T-helper 9 cell (primary cell): ENCODE results near the gene RP2.

Experiments
- DNase-seq: peaks from one replicate; pipeline ENCODE4 v3.0.0-alpha.2; 2020

RP2 gene

GRCh38 chrX:46844913-46845312, 8.1 kb downstream of the RP2 start:
- DNase-seq, result no peak

GRCh38 chrX:46849933-46850332, 13.1 kb downstream of the RP2 start:
- DNase-seq, result no peak

DNA sequence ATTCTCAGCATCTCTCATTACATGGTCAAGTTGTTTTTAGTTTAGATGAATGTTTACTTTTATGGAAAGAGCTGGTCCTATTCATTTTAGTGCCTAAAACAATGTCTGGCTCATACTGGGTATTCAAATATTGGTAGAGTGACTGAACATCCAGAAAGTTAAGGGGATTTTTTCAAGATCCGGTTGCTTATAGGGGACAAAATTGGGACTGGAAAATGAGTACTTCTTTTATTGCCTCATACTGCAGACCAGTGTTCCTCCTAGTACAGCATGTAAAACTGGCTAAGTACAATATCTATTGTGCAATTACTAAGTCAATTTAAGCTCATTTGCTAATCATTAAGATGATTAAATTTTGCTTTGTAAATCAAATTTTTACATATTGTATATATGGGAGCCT, 13.9 kb downstream of the RP2 start:
- DNase-seq, result no peak

DNA sequence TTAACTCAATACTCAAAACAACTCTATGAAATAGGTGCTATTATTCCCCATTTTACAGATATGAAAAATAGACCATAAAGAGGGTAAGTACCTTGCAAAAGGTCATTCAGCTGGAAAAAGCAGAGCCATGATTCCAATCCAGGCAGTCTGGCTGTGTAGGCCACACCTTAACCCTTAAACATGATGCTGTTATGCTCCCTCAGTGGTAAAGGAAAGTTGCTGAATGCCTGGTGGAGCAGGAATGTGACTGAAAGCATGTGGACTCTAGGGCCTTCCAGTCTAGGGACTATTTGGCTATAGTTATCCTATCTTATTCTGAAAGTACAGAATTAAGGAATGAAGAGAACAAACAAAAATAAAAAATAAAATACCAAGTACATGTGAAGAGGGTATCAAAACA, 19.6 kb downstream of the RP2 start:
- DNase-seq, result no peak

DNA sequence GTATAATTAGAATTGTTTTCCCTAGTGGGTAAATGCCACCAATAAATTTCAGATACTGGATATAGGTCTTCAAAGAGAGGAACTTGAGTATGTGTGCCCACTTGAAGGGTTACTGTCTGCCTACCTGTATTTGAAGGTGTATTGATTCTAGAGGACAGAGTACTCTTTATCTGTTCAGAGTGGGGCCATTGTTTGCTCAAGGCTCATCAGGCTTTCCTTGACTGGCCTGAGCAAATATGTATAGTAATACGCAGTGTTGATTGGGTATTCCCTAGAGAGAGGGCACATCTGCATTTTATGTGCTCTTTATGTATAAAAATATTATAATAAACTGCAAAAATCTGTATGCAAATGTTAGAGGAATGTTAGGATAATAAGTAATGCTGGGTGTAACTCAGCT, 23.7 kb downstream of the RP2 start:
- DNase-seq, result no peak

DNA sequence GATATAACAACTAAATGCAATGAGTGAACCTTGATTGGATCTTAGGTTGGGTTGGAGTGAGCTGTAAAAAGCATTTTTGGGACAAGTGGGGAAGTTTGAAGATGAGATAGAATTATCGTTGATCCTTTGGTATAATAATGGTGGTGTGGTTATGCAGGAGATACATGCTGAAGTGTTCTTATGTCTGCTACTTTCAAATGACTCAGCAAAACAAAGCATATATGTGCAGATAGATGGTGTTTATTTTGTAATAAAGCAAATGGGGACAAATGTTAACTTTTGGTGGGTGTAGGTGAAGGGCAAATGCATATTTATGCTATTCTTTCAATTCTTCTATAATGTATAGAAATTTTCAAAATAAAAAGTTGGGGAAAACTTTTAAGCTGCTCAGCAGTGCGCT, 26.2 kb downstream of the RP2 start:
- no peak for DNase-seq

- no peak for DNase-seq
These were observed 27.8 kb downstream of the RP2 start for GRCh38 chrX:46864606-46865005.

- DNase-seq, result no peak
These were observed 28.4 kb downstream of the RP2 start for GRCh38 chrX:46865281-46865680.

DNA sequence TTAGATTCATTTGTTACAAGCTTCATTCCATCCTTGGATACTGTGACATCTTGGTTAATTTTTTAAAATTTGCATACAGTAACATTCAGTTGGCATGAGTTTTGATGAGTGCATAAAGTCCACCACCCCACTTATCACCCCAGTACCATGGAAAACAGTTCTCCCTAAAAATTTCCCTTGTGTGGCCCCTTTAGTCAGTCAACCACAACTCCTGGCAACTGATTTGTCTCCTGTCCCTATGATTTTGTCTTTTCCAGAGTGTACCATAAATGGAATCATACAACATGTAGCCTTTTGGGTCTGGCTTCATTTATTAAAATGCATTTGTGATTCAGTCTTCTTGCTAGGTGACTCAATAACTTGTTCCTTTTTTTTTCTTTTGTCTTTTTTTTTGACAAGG, 29.9 kb downstream of the RP2 start:
- no peak for DNase-seq

GRCh38 chrX:46873746-46874145, 36.9 kb downstream of the RP2 start:
- no peak for DNase-seq

- no peak for DNase-seq
These were observed 40.1 kb downstream of the RP2 start for GRCh38 chrX:46876901-46877300.

DNA sequence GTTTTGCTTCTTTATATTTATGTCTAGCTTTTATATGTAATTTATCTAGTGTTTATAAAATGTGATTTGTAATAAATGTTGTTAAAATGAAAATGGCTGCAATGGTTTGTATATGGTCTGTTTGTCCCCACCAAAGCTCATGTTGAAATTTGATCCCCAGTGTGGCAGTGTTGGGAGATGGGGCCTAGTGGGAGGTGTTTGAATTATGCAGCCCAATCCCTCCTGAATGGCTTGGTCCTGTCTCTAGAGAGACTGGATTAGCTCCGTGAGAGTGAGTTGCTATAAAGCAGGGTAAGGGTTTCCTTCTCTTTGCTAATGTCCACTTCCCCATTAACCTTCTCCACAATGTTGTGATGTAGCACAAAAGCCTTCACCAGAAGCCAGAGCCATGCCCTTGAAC, 45.4 kb downstream of the RP2 start:
- DNase-seq, result no peak

GRCh38 chrX:46884799-46885198, 48.0 kb downstream of the RP2 start:
- no peak for DNase-seq

DNA sequence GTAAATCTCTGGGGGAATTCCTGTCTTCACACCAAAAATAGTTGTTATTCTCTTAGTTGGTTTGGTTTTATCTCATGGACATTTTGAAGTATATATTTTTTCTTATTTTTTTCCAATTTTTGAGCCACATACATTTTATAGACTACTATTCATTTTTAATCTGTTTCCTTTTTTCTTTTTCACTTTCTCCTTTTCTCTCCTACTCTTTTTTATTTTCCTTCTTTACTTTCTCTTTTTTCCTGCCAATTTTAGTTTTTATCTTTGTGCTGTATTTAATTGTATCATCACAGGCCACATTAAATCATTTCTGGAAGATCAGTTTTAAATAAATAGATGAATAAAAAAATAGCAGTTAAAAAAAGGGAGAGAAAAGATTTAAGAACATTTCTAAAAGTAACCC, 61.4 kb downstream of the RP2 start:
- no peak for DNase-seq

DNA sequence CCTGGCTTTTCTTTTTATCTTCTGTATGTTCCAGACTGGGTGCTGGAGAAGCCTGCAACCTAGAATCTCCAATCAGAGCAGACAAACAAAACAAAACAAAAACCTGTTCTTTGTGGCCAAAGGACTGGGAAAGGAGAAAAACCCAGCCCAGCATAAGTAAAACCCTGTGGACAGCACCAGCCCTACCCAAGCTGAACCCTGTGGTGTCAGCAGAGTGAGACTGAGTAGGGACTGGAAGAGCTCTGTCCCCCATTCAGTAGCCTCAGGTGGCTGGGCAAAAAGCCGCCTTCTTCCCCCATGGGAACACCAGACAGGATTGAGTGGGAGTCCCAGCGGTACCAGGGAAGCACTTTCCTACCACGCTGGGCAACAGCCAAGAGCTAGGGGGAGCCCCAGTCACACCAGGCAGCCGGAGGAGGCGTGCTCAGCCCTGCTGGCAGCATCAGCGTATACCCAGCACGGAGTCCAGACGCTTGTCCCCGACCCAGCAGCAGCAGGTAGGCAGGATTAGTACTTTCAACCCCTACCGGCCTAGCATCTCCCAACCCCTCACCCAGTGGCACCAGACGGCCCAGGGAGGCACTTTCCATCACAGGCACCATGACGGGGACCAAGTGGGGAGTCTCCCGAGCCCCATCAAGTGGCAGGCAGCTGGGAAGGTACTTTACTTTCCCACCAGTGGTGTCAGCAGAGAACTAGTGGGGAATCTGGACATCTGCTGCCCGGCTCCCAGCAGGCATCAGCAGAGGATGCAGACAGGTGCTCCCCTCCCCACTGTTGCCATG, 66.8 kb downstream of the RP2 start:
- DNase-seq, result peak; percentile 32

DNA sequence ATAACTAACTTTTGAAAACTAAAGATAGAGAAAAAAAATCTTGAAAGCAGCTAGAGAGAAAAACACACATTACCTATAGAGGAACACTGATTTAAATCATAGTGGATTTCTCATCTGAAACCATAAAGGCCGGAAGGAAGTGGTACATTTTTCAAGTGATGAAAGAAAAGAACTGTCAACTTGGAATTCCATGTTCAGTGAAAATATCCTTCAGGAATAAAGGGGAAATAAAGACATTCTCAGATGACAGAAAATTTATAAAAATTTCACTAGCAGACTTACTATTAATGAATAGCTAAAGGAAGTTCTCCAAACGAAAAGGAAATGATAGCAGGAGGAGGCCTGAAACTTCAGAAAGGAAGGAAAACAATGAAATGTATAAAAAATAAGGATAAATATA, 67.8 kb downstream of the RP2 start:
- no peak for DNase-seq

DNA sequence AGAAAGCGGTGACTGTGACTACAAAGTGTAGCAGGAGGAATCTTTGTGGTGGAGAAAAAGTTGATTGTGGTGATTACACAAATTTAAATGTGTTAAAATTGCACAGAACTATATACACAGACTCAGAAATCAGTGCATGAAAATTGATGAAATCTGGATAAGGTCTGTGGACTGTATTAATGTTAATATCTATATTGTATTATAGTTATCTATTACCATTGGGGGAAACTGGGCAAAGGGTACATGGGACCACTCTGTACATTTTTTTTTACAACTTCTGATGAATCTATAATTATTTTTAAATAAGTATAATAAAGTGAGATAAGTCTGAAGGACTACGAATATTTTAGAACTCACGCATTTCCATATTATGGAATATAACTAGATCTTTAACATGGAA, 73.6 kb downstream of the RP2 start:
- DNase-seq, result no peak

- DNase-seq, result peak; percentile 11
These were observed 75.3 kb downstream of the RP2 start, which contains the start of gene JADE3 for GRCh38 chrX:46912098-46912602. TSS of gene JADE3 (plus strand) at chrX:46912421. CDS start at chrX:46984895, 72,474 bp downstream.

GRCh38 chrX:46912603-46913491, 76.0 kb downstream of the RP2 start:
- DNase-seq, result peak; percentile 21

DNA sequence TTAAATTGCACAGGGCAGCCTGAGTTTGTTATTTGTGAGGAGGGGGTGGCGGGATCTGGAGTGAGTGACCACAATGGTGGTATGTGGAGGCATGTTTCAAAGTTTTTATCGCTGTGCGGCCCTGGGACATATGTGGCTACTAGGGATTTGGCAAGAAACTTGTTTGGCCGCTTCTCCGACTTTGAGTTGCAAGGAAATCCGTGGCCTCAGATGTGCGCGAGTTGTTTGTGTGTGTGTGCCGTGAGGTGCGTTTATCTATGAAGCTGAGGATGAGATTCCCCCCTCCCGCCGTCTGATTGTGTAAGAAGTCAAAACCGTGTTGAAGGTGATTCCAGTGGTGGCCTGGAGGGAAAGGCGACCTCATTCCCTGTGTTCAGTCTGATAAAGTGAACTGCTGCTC, 76.8 kb downstream of the RP2 start:
- no peak for DNase-seq

DNA sequence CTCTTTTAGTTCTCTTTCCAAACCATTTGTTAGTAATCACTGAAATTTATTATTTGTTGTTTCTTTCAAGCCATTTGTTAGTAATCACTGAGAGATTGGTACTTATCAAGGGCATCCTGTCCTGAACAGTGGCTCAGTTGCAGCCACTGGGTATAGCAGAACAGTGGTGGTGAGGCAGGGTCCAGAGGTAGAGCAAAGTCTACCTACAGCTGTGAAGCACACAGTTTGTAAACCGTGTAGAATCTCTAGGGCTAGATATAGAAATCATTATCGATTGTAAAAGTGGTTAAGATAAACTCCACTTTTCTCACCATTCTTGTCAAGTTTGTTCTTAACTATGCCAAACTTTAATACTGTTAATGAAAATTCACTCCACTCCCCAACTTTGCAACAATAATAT, 79.4 kb downstream of the RP2 start:
- DNase-seq, result no peak

- DNase-seq, result no peak
These were observed 80.8 kb downstream of the RP2 start for GRCh38 chrX:46917622-46918021.

- DNase-seq, result no peak
These were observed 81.6 kb downstream of the RP2 start for GRCh38 chrX:46918434-46918833.

- DNase-seq, result no peak
These were observed 83.4 kb downstream of the RP2 start for GRCh38 chrX:46920235-46920634.
